Lung (tissue), 12 donors: ENCODE data around the gene GNAZ. TPM values are rescaled to one million over a fixed set of nuclear protein-coding genes. Genes with fewer than 3 reads are reported as not detected.

ENCODE experiments used
- ATAC-seq: fragments of 200-7000 bp; cut with Tn5 transposase; one replicate; pipeline ENCODE4 v1.9.1; 2020; ENCODE audit warnings: moderate number of reproducible peaks; ENCODE audit not compliant: insufficient read depth, low FRiP score
- DNase-seq, 3 donors: peaks; one replicate each; pipeline ENCODE4 v3.0.0-alpha.2; 2013 to 2017
- H3K27ac ChIP-seq, 2 donors: one replicate each; pipeline ENCODE4 v1.5.1; 2013; ENCODE audit warnings: mild to moderate bottlenecking in 2 of 2, moderate library complexity in 2 of 2, control low read depth in 1 of 2, inconsistent platforms in 1 of 2, low read depth in 1 of 2, low read length in 1 of 2
- H3K27me3 ChIP-seq, 3 donors: one replicate each; pipeline ENCODE4 v1.5.1; 2013; ENCODE audit warnings: low read length in 2 of 3; ENCODE audit not compliant: control insufficient read depth in 3 of 3, insufficient read depth in 3 of 3
- H3K36me3 ChIP-seq, 4 donors: one replicate each; pipeline ENCODE4 v1.5.1; 2013; ENCODE audit warnings: low read length in 4 of 4, mild to moderate bottlenecking in 1 of 4, moderate library complexity in 1 of 4; ENCODE audit not compliant: control insufficient read depth in 4 of 4, insufficient read depth in 4 of 4
- H3K4me1 ChIP-seq, 5 donors: one replicate each; pipeline ENCODE4 v1.5.1; 2013; ENCODE audit warnings: low read length in 5 of 5, mild to moderate bottlenecking in 2 of 5, moderate library complexity in 1 of 5; ENCODE audit not compliant: control insufficient read depth in 5 of 5, insufficient read depth in 5 of 5
- H3K4me3 ChIP-seq: one replicate; pipeline ENCODE4 v1.5.1; 2013; ENCODE audit warnings: mild to moderate bottlenecking, control low read depth, moderate library complexity
- H3K9ac ChIP-seq, 2 donors: one replicate each; pipeline ENCODE4 v1.5.1; 2013; ENCODE audit warnings: low read length in 2 of 2, control low read depth in 1 of 2; ENCODE audit not compliant: insufficient read depth in 1 of 2
- H3K9me3 ChIP-seq, 4 donors: one replicate each; pipeline ENCODE4 v1.5.1; 2013; ENCODE audit warnings: low read length in 3 of 4, mild to moderate bottlenecking in 1 of 4, moderate library complexity in 1 of 4; ENCODE audit not compliant: control insufficient read depth in 4 of 4, insufficient read depth in 3 of 4
- WGBS, 2 donors: extraction: QIAGEN DNeasy Blood & Tissue Kit; methylation state at CpG; one replicate each; pipeline ENCODE4 v1.1.7; 2013; 5-methylcytosine and 5-hydroxymethylcytosine counted together
- polyA plus RNA-seq, 2 donors: library from polyadenylated mRNA; stranded (reverse); fragments of 200-250 nt; gene quantifications; one replicate each; pipeline ENCODE4 v1.2.1, GENCODE V29; 2013
- total RNA-seq, 2 donors: library from RNA; depleted of rRNA in 1 of 2; stranded (reverse); fragments of >200 nt in 1 of 2; gene quantifications; one replicate each; pipeline ENCODE4 v1.2.1, GENCODE V29; 2014 to 2021
- TF ChIP-seq, protein P1 (sequence below): IDR thresholded peaks from 2 replicates; pipeline ENCODE4 v1.5.1; 2012; ENCODE audit warnings: mild to moderate bottlenecking; ENCODE audit errors: control extremely low read depth, extremely low read depth
- donor health status: control.
- donor health status: control.
- donor health status: Bipolar disorder and iron deficiency.
- donor health status: healthy.
- donor health status: DM: yes; HTN: yes; CAD: no.

The GNAZ gene
- total and polyA plus RNA-seq, 4 donors: 0.77 to 5.0 (median 2.3) TPM

DNA sequence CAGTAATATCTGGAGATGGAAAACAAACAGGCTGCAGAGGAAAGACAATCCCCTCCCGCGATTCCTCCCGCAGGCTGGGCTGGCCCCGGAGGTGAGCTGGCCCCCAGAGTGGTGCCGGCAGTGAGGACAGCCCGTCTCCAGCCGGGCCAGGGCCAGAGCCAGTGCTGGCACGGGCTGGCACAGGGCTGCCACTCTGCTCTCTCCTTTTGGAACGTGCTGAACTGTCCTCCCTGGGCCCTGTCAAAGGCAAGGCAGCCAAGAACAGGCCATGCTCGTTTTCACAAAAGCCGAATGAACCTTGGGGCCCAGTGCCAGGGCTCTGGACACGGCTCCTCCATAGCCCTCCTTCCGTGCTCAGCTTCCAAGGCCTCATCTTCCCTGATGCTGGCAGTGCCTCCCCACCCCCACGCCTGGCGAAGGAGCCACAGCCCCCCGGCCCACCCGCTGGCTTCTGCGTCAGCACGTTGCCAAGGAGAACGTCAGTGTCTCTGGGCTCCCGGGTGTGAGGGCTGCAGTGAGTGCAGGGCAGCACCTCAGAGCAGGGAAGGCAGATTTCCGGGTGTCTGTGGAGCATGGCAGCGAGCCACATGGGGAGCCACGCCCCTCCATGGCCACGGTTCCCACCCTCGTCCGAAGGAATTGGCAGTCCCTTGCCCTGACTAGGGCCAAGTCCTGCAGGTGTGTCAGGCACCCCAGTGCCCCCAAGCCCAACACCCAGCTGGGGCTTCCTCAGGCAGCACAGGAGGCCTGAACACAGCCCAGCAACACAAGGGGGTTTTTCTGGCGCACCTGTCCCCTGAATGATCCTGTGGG lies 28.6 kb downstream of the GNAZ start:
- DNase-seq (no peak), ATAC-seq (no peak)
- TF ChIP-seq, protein P1, sequence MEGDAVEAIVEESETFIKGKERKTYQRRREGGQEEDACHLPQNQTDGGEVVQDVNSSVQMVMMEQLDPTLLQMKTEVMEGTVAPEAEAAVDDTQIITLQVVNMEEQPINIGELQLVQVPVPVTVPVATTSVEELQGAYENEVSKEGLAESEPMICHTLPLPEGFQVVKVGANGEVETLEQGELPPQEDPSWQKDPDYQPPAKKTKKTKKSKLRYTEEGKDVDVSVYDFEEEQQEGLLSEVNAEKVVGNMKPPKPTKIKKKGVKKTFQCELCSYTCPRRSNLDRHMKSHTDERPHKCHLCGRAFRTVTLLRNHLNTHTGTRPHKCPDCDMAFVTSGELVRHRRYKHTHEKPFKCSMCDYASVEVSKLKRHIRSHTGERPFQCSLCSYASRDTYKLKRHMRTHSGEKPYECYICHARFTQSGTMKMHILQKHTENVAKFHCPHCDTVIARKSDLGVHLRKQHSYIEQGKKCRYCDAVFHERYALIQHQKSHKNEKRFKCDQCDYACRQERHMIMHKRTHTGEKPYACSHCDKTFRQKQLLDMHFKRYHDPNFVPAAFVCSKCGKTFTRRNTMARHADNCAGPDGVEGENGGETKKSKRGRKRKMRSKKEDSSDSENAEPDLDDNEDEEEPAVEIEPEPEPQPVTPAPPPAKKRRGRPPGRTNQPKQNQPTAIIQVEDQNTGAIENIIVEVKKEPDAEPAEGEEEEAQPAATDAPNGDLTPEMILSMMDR: no peak
- Histone ChIP-seq H3K9ac (no peak overlapping the region), H3K27me3 (no peaks in the 10 kb centered on the region), H3K27ac (no peak overlapping the region), H3K4me3 (no peak overlapping the region), H3K36me3 (no peaks in the 10 kb centered on the region), H3K9me3 (no peaks in the 10 kb centered on the region), H3K4me1 (peaks cover 0 to 11% (median 2%) of the 10 kb centered on the region in 5 donors)
- 46 to 72% methylated on average over 28 of the region's 28 CpGs for WGBS, 2 donors

DNA sequence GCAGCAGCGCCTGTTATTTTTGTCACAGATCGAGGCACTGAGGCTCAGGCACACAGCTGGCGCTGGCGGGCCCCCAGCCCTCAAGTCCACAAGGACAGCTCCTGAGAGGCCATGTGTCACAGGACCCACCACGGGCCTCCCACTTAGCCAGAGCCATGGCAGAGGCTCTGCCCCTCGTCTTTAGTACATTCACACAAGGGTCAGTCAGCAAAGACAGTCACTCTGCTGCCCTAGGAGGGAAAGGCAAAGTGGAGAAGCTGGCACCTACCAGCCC lies 29.1 kb downstream of the GNAZ start:
- H3K9me3 ChIP-seq: no peaks in the 10 kb centered on the region
- peaks cover 0 to 11% (median 2%) of the 10 kb centered on the region in 5 donors for H3K4me1 ChIP-seq
- no peaks in the 10 kb centered on the region for H3K27me3 ChIP-seq
- H3K36me3 ChIP-seq: no peaks in the 10 kb centered on the region
- no peak overlapping the region for H3K9ac ChIP-seq
- no peak overlapping the region for H3K4me3 ChIP-seq
- 90 to 94% methylated on average over 6 of the region's 6 CpGs for WGBS, 2 donors
- DNase-seq: no peak
- no peak for ATAC-seq
- TF ChIP-seq, protein P1: no peak
- H3K27ac ChIP-seq: no peak overlapping the region

DNA sequence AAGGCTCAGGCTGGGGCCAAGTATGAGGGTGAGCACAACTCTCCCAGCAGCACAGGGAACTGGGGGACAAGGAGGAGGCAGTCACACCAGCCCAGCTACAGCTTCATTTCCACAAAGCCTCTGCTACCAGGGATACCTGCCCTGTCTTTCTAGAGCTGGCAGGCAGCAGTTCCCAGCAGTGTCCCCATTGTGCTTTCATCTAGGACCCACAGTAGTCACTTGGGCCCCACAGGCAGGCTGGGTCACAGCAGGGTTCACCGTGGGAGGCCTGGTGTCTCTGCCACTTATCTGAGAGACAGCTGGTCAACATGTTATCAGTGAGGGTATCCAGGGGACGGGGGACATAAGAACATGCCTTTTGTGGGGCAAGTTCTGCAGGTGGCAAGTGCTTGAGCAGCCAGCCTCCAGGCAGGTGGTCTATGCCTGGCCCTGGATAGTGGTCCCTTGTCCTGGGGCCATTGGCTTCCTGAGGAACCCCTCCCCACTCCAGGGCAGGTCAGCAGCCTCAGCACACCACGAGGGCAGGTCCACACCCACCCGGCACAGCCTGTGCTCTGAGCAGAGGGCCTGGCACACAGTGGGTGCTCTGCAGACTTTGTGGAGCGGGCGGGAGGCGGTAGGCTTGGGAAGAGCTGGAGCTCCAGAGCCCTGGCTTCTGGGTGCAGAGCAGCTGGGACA lies 29.9 kb downstream of the GNAZ start:
- 86 to 89% methylated on average over 7 of the region's 7 CpGs for WGBS, 2 donors
- Histone ChIP-seq H3K27me3 (no peaks in the 10 kb centered on the region), H3K9me3 (no peaks in the 10 kb centered on the region), H3K4me3 (no peak overlapping the region), H3K36me3 (no peaks in the 10 kb centered on the region), H3K9ac (no peak overlapping the region), H3K4me1 (peaks cover 0 to 11% (median 2%) of the 10 kb centered on the region in 5 donors), H3K27ac (no peak overlapping the region)
- ATAC-seq (no peak), DNase-seq (no peak)
- TF ChIP-seq, protein P1: no peak
